T-helper 17 cell (primary cell): Measurements from ENCODE around the gene DPAGT1. TPM values are rescaled to one million over a fixed set of nuclear protein-coding genes. Genes with fewer than 3 reads are reported as not detected.
"Not testable (repeated sequence)": the region's sequence is repeated elsewhere in the genome, so short reads cannot be mapped to it uniquely, and the experiment has no call there.

Source experiments
- ATAC-seq: fragments of 150-1000 bp; cut with Tn5 transposase; 2 replicates; pipeline ENCODE4 v1.10.0; 2021; ENCODE audit warnings: mild to moderate bottlenecking, moderate library complexity
- DNase-seq, 3 donors: peaks; one replicate each; pipeline versions ENCODE4 v3.0.0 to v3.0.0-alpha.2; 2020 to 2021
- H3K9me3 ChIP-seq: one replicate; pipeline ENCODE4 v1.7.0; 2013; ENCODE audit warnings: low read length, mild to moderate bottlenecking; ENCODE audit not compliant: control insufficient read depth, poor library complexity, severe bottlenecking
- H3K27ac Mint-ChIP-seq: one replicate; pipeline ENCODE4 v1.8.0; 2022; ENCODE audit warnings: mild to moderate bottlenecking, moderate library complexity, mixed read lengths
- H3K27me3 Mint-ChIP-seq: one replicate; pipeline ENCODE4 v1.8.0; 2022; ENCODE audit warnings: mixed read lengths
- H3K36me3 Mint-ChIP-seq: one replicate; pipeline ENCODE4 v1.8.0; 2022; ENCODE audit warnings: low read depth, mixed read lengths
- H3K4me1 Mint-ChIP-seq: one replicate; pipeline ENCODE4 v1.8.0; 2022; ENCODE audit warnings: mild to moderate bottlenecking, mixed read lengths
- H3K4me3 Mint-ChIP-seq: one replicate; pipeline ENCODE4 v1.8.0; 2022; ENCODE audit warnings: mild to moderate bottlenecking, moderate library complexity, mixed read lengths
- total RNA-seq, 4 donors: library from RNA in 2 of 4; stranded (reverse) in 2 of 4; gene quantifications; one replicate each; pipeline ENCODE4 v1.2.3 and lab custom pipeline; 2022 to 2026

Gene DPAGT1
- total RNA-seq, 2 donors from 2014 or later = 18.9 to 20.5 TPM

DNA sequence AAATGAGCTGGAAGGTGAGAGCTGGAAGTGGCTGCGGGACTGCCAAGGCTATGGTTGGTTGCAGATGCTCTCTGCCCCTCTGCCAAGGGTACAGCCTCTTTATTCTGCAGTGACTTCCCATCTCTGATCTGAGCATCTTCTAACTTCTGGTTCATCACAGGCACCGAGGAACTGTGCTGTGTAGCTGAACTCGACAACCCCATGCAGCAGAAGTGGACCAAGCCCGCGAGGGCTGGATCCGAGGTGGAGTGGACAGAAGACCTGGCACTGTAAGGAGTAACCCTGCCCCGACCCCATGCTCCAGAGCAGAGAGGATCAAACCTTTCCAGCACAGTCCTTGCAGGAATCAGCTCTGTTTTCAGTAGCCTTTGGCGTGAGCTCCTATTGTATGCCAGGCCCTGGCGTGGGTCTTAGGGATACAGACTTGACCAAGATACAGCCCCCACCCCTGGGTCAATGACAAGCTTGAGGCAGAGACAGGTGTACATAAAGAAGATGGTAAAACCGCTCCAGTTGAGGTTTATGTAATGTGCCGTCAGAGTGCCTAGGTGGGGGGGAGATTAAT, 9.8 kb upstream of the DPAGT1 start:
- no peaks in the 10 kb centered on the region for H3K9me3 ChIP-seq
- H3K36me3 Mint-ChIP-seq = peaks cover 13% of the 10 kb centered on the region
- peak overlapping the region; percentile 94 for H3K27ac Mint-ChIP-seq
- no peaks in the 10 kb centered on the region for H3K27me3 Mint-ChIP-seq
- DNase-seq (no peak), ATAC-seq (no peak)
- peaks cover 38% of the 10 kb centered on the region for H3K4me1 Mint-ChIP-seq
- H3K4me3 Mint-ChIP-seq = no peak overlapping the region

DNA sequence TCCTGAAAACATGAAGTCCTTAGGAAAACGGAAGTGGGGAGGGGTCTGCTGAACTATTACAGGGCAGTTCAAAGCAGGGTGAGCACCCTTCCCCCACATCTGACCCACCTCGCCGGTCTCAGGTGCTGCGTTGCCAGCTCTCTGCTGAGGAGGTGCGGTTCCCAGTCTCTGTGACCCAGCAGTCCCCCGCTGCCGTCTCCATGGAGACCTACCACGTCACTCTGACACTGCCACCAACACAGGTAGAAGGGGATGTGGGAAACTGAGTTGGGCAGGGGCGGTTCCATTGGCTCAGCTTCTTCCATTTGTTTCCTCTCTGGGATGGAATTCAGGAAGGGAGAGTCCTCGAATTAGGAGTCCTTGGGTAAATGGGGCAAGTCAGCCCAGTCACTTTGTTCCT, 8.8 kb upstream of the DPAGT1 start:
- H3K36me3 Mint-ChIP-seq = peaks cover 13% of the 10 kb centered on the region
- ATAC-seq = no peak
- peaks cover 37% of the 10 kb centered on the region for H3K4me1 Mint-ChIP-seq
- no peaks in the 10 kb centered on the region for H3K9me3 ChIP-seq
- peak overlapping the region; percentile 94 for H3K27ac Mint-ChIP-seq
- no peaks in the 10 kb centered on the region for H3K27me3 Mint-ChIP-seq
- no peak overlapping the region for H3K4me3 Mint-ChIP-seq
- DNase-seq = no peak

DNA sequence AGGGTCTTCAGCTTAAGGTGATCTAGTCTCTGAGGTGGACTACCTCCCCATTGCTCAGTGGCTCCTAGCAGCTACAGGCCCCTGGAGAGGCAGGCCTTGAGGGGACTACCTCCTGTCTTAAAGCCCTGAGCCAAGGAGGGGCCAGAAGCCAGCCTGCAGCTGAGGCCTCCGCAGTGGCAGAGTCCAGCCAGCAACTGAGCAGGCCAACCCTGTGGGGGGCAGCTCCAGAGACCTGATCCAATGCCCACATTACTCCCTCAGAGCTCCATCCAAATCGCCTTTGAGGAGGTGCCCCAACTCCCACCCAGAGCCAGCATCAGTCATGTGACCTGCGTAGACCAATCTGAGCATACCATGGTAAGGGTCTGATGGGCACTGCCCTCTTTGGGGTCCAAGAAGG, 8.2 kb upstream of the DPAGT1 start:
- H3K4me3 Mint-ChIP-seq = peak overlapping the region; percentile 94
- peaks cover 10% of the 10 kb centered on the region for H3K36me3 Mint-ChIP-seq
- DNase-seq = no peak
- H3K27me3 Mint-ChIP-seq = no peaks in the 10 kb centered on the region
- ATAC-seq = no peak
- no peaks in the 10 kb centered on the region for H3K9me3 ChIP-seq
- H3K27ac Mint-ChIP-seq = peak overlapping the region; percentile 94
- H3K4me1 Mint-ChIP-seq = peaks cover 35% of the 10 kb centered on the region

DNA sequence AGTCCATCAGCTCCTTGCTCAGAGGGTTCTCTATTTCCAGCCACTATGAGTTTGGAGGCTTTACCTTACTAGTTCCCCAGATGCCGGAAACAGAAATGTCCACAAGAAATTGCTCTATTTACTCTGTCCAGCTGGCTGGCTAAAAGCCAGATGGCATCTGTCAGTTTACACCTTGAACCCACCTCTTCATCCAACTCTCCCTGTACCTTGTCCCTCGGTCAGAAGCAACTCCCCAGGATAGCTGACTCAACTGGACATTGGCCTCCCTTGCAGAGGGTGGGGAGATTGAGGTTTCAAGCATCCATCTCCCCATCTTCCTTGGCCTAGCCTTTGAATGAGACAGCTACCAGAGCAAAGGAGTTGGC, 7.2 kb upstream of the DPAGT1 start:
- peaks cover 10% of the 10 kb centered on the region for H3K36me3 Mint-ChIP-seq
- peak overlapping the region; percentile 94 for H3K27ac Mint-ChIP-seq
- H3K4me1 Mint-ChIP-seq = peaks cover 36% of the 10 kb centered on the region
- ATAC-seq (no peak), DNase-seq (no peak)
- no peaks in the 10 kb centered on the region for H3K27me3 Mint-ChIP-seq
- peak overlapping the region; percentile 94 for H3K4me3 Mint-ChIP-seq
- no peaks in the 10 kb centered on the region for H3K9me3 ChIP-seq

DNA sequence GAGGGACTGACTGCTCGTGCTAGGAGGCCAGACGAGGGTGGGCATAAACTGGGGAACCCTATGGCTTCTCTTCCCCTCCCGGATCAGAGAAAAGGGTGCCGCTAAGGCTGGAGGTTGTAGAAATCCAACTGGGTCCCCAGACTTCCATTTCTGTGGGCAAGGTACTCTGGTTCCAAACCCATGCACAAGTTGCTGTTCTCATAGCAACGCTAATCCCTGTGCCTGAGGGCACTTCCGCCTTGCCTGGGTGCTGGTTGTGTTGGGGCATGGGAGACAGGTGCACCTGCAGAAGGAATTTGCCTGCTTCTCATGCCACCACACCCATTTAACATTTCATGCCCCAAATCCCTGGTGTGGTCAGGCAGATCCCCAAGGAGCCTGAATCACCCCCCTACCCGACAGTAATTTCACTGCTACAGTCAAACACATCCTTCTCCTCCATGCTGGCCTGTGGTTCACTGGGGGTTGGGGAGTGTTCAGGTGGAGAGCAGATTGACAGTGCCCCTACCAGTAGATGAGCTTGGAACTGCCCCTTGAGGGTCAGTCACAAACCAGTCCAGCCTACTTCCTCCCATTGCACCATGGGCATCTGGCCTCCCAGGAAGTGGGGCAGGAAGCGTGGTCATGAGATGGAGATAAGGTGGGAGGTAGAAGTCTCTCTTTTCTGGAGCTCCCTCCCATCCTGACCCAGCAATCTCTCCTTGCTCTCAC, 6.6 kb upstream of the DPAGT1 start:
- H3K27me3 Mint-ChIP-seq = no peaks in the 10 kb centered on the region
- peaks cover 38% of the 10 kb centered on the region for H3K4me1 Mint-ChIP-seq
- H3K9me3 ChIP-seq = no peaks in the 10 kb centered on the region
- H3K36me3 Mint-ChIP-seq = peaks cover 10% of the 10 kb centered on the region
- H3K4me3 Mint-ChIP-seq = peak overlapping the region; percentile 94
- peak; percentile 32 for ATAC-seq
- H3K27ac Mint-ChIP-seq = peak overlapping the region; percentile 94
- DNase-seq = peak in 1 of 3 donors; percentile 17

DNA sequence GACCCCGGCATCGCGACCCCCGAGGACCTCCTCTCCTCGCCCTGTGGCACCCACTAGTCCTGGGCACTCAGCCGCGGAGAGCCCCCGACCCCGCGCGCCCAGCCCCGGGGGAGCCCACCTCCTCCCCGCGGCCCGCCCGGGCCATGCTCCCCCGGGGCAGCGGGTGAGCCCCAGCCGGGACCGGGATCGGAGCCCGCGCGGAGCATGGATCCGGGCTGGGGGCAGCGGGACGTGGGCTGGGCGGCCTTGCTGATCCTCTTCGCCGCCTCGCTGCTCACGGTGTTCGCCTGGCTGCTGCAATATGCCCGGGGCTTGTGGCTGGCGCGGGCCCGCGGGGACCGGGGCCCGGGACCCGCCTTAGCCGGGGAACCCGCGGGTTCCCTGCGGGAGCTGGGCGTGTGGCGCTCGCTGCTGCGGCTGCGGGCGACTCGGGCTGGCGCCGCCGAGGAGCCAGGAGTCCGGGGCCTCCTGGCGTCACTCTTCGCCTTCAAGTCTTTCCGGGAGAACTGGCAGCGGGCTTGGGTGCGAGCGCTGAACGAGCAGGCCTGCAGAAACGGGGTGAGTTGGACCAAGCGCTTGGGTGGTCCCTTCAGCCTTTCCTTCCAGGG, 6.0 kb upstream of the DPAGT1 start:
- Mint-ChIP-seq H3K27me3 (no peaks in the 10 kb centered on the region), H3K36me3 (peaks cover 6% of the 10 kb centered on the region), H3K4me3 (peak overlapping the region; percentile 94), H3K27ac (peak overlapping the region; percentile 94), H3K4me1 (peaks cover 38% of the 10 kb centered on the region)
- ATAC-seq = peak; percentile 16
- H3K9me3 ChIP-seq = no peaks in the 10 kb centered on the region
- peak in 1 of 3 donors; percentile 22 for DNase-seq

DNA sequence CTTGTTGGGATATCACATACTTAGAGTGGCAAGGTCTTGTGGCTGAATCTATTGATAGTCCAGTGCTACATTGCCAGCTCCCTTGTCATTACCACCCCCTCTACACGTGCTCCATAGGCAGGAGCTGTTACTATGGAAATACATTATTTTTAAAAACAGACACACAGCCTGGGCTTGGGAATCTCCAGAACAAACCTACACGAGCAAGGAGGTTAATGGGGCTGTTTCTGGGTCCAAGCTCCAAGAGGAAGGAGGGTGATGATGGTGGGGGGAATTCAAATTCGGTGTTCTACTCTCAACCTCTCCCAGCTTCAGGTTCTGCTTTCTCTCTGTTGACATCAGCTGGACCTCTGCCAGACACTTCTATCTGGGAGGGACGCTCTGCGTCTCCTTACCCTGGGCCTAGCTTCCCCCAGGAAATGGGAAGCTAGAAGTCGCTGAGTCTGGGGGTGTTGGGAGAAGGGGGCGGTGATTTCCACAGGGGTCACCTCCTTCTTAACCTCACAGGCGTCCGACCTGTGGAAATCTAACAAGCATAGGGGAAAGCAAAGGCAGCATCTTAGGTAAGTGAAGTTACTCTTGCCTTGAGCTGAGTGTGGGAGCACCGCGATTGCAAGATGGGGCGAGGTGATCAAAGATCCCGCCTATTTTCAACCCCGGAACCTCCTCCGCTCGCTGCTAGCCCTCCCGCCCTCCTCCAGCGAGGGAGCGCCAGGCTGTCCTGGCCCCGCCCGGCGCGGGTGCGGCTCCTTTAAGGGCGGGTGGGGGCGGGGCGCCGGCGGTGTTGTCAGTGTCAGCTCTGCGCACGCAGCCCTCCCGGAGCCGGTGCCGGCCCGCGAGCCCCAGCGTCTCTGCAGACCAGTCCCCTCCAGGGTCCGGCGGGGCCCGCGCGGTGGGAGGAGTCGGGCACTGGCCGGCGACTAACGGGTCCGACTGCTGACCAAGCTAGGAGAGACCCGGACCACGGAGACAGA, 5.2 kb upstream of the DPAGT1 start, which contains the start of gene C2CD2L:
TSS of gene C2CD2L (plus strand) at position 781 of the 974 bp plus-strand sequence. CDS start 398 bp downstream, outside the sequence.
- peak; percentile 81 to 90 (median 87) for DNase-seq
- H3K27ac Mint-ChIP-seq = peak within 1 kb of the TSS; percentile 94
- no peaks in the 10 kb centered on the region for H3K9me3 ChIP-seq
- peaks cover 37% of the 10 kb centered on the region for H3K4me1 Mint-ChIP-seq
- H3K36me3 Mint-ChIP-seq = peaks cover 6% of the 10 kb centered on the region
- H3K27me3 Mint-ChIP-seq = no peaks in the 10 kb centered on the region
- peak within 1 kb of the TSS; percentile 94 for H3K4me3 Mint-ChIP-seq
- ATAC-seq = peak; percentile 88

DNA sequence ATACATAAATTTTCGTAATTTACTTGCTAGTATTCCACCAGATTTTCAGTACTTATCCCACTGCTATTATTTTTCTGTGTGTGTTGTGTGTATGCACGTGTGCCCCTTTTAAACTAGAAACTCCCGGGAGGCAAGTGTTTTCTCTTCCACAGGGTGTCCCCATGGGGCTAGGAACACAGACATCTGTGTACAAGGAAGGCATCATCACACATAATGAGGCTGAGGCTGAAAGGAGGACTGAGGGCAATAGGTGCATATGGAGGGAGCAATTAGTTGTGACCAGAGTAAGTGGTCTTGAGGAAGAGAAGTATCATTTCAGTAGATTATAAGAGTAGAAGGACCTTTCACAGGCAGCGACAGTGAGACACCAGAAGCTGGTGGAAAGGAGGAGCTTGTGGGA, 2.1 kb upstream of the DPAGT1 start:
- H3K36me3 Mint-ChIP-seq = no peaks in the 10 kb centered on the region
- H3K4me3 Mint-ChIP-seq = no peak overlapping the region
- H3K27me3 Mint-ChIP-seq = no peaks in the 10 kb centered on the region
- H3K27ac Mint-ChIP-seq = peak overlapping the region; percentile 97
- DNase-seq (no peak), ATAC-seq (no peak)
- H3K9me3 ChIP-seq = no peaks in the 10 kb centered on the region
- H3K4me1 Mint-ChIP-seq = peaks cover 38% of the 10 kb centered on the region

DNA sequence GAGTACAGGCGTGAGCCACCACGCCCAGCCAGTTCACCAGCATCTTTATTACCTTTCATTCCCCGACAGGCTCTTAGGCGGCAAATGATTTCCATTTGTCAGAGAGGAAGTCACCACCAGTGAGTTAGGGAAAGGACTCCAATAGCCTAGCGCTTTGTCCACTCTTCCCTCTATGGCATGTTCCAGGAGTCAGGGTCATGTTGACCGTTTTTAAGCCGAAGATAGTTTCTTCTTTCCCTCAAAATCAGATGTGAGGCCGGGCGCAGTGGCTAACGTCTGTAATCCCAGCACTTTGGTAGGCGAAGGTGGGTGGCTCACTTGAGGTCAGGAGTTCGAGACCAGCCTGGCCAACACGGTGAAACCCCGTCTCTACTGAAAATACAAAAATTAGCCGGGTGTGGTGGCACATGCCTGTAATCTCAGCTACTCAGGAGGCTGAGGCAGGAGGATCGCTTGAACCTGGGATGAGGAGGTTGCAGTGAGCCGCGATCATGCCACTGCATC, 1.6 kb upstream of the DPAGT1 start:
- H3K36me3 Mint-ChIP-seq, DNase-seq, H3K9me3 ChIP-seq, H3K27me3 Mint-ChIP-seq, ATAC-seq: not testable (repeated sequence)
- Mint-ChIP-seq H3K4me1 (peaks cover 33% of the 10 kb centered on the region), H3K4me3 (peak overlapping the region; percentile 93), H3K27ac (peak overlapping the region; percentile 97)

DNA sequence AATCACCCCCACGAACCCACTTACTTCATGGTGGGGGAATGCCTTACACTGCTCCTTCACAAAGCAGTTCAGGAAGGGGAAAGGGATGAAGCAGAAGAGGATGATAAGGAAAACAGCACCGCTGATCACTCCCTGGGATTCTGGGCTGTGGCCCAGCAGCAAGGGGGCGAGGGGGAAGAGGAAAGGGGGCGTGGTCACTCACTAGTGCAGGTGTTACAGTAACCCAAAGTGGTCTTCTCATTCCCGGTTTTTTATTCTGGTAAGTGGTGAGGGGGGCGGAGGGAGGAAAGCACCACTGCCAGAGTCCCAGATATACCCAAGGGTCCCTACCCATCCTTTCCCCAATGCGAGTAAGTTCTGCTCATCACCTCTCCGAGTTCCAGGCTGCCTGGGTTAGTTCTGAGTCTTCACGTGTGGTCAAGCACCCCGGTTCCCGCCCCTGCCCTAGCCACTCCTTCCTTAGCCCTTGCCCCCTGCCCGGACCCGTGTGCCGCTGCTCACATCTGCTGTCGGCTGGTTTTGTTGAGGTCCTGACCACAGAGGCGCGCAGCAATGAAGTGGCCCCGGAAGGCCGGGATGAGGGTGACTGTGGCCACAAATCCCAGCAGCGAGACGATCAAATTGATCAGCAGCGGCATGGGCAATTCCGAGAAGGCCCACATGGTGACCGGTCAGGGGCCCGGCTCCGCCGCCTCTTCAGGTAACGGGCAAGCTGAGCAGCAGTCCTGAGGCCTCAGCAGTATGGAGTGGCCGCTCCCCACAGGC, 477 bp downstream of the DPAGT1 start:
- no peaks in the 10 kb centered on the region for H3K27me3 Mint-ChIP-seq
- peaks cover 28% of the 10 kb centered on the region for H3K4me1 Mint-ChIP-seq
- peaks cover 4% of the 10 kb centered on the region for H3K36me3 Mint-ChIP-seq
- H3K4me3 Mint-ChIP-seq = peak overlapping the region; percentile 93
- DNase-seq = no peak
- H3K27ac Mint-ChIP-seq = peak overlapping the region; percentile 97
- ATAC-seq = peak; percentile 2
- H3K9me3 ChIP-seq = no peaks in the 10 kb centered on the region

DNA sequence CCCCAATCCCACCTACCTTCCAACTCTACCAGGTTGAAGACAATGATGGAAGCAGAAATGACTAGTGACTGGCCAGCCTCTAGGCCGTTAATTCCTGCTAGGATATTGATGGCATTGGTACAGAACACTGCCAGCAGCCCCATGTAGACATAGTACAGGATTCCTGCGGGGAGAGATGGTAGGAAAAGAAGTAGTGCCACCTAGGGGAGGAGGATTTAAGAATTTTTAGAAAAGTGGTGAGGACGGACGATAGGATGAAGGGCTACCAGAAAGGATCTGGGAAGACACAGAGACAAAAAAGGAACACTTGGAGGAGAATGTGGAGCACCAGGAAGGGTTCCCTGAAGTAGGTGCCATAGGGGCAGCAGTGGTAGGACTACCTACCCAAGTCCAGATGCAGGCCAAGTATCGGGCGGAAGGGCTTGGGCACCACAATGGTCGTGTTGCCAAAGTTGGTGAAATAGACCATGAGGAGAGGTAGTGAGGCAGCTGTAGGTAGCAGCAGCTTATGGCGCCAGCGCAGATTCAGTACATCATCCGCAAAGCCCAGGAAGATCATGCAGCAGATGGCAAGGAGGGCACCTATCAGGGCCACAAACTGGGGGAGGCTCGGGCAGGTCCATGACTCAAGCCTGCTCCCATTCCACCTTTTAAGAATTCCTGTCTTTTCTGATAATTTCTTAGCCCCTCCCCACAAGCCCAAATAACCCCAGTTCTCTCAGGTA, 1.2 kb downstream of the DPAGT1 start:
- no peak for DNase-seq
- H3K36me3 Mint-ChIP-seq = peaks cover 4% of the 10 kb centered on the region
- H3K9me3 ChIP-seq = no peaks in the 10 kb centered on the region
- peaks cover 30% of the 10 kb centered on the region for H3K4me1 Mint-ChIP-seq
- H3K4me3 Mint-ChIP-seq = peak overlapping the region; percentile 93
- ATAC-seq = no peak
- peak overlapping the region; percentile 97 for H3K27ac Mint-ChIP-seq
- H3K27me3 Mint-ChIP-seq = no peaks in the 10 kb centered on the region

DNA sequence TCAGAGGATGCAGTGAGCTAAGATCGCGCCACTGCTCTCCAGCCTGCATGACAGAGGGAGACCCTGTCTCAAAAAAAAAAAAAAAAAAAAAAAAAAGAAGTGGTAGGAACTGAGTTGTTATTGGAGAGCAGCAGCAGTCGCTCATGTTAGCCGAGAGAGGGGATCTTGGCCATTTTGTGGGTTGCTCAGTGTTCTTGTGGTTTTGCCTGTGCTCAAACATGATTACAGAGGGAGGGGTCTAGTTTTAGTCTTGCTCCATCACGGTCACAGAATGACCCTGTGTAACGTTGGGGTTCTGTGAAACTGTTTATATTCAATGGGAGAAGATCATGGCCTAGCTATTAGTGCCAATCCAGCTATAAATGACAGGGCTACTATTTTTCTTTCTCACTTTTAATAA, 1.9 kb downstream of the DPAGT1 start:
- no peaks in the 10 kb centered on the region for H3K9me3 ChIP-seq
- Mint-ChIP-seq H3K4me1 (peaks cover 32% of the 10 kb centered on the region), H3K36me3 (peaks cover 4% of the 10 kb centered on the region), H3K27me3 (no peaks in the 10 kb centered on the region), H3K27ac (peak overlapping the region; percentile 97), H3K4me3 (peak overlapping the region; percentile 93)
- ATAC-seq (no peak), DNase-seq (no peak)
